COR-L47 (cell line): ENCODE results near the gene KCNF1.

Source experiments
- DNase-seq: peaks from one replicate; lab custom pipeline; 2025; lab: John Stamatoyannopoulos, UW

The KCNF1 gene

GRCh38 chr2:10879624-10880585, 31.8 kb upstream of the KCNF1 start:
- no peak for DNase-seq

- DNase-seq, result no peak
Observed at GRCh38 chr2:10880586-10881321, 31.0 kb upstream of the KCNF1 start.

GRCh38 chr2:10882568-10882967, 29.2 kb upstream of the KCNF1 start:
- no peak for DNase-seq

GRCh38 chr2:10883066-10883465, 28.7 kb upstream of the KCNF1 start:
- DNase-seq, result no peak

- DNase-seq, result no peak
Observed at GRCh38 chr2:10883801-10884478, 27.8 kb upstream of the KCNF1 start.

GRCh38 chr2:10884574-10884975, 27.2 kb upstream of the KCNF1 start:
- DNase-seq, result peak; percentile 55

- no peak for DNase-seq
Observed at GRCh38 chr2:10885094-10885860, 26.5 kb upstream of the KCNF1 start.

- no peak for DNase-seq
Observed at GRCh38 chr2:10887476-10887875, 24.3 kb upstream of the KCNF1 start.

GRCh38 chr2:10889651-10890215, 22.0 kb upstream of the KCNF1 start:
- DNase-seq, result peak; percentile 86

- DNase-seq, result no peak
Observed at GRCh38 chr2:10890706-10891270, 20.9 kb upstream of the KCNF1 start.

- DNase-seq, result no peak
Observed at GRCh38 chr2:10891390-10891789, 20.3 kb upstream of the KCNF1 start.

GRCh38 chr2:10891848-10892247, 19.9 kb upstream of the KCNF1 start:
- DNase-seq, result no peak

GRCh38 chr2:10892316-10892715, 19.4 kb upstream of the KCNF1 start:
- no peak for DNase-seq

GRCh38 chr2:10892796-10893350, 18.9 kb upstream of the KCNF1 start:
- no peak for DNase-seq

GRCh38 chr2:10894264-10894935, 17.3 kb upstream of the KCNF1 start:
- no peak for DNase-seq

- no peak for DNase-seq
Observed at GRCh38 chr2:10895231-10895630, 16.5 kb upstream of the KCNF1 start.

GRCh38 chr2:10897956-10898355, 13.8 kb upstream of the KCNF1 start:
- DNase-seq, result no peak

GRCh38 chr2:10900216-10901109, 11.3 kb upstream of the KCNF1 start:
- no peak for DNase-seq
